Endothelial cell of umbilical vein (primary cell): Measurements from ENCODE around the gene PROCR.

Experiments used
- EZH2 ChIP-seq: IDR thresholded peaks from 2 replicates; pipeline ENCODE4 v1.6.1; 2012; ENCODE audit warnings: borderline replicate concordance, low read depth, mild to moderate bottlenecking, moderate library complexity, low read length, inconsistent platforms; ENCODE audit not compliant: severe bottlenecking
- FOS ChIP-seq: IDR thresholded peaks from 2 replicates; pipeline ENCODE4 v1.6.1; 2011; ENCODE audit warnings: mild to moderate bottlenecking, low read length, moderate library complexity, borderline replicate concordance; ENCODE audit not compliant: insufficient read depth
- GATA2 ChIP-seq: IDR thresholded peaks from 2 replicates; pipeline ENCODE4 v1.7.0; 2011; ENCODE audit warnings: low read depth, mild to moderate bottlenecking, moderate library complexity, mixed read lengths, low read length; ENCODE audit not compliant: insufficient read length, insufficient read depth
- JUN ChIP-seq: IDR thresholded peaks from 2 replicates; pipeline ENCODE4 v1.6.1; 2011; ENCODE audit warnings: borderline replicate concordance, low read depth; ENCODE audit not compliant: insufficient read length, insufficient read depth
- MAX ChIP-seq: IDR thresholded peaks from 2 replicates; pipeline ENCODE4 v1.6.1; 2011; ENCODE audit not compliant: insufficient read depth, insufficient read length
- MYC ChIP-seq: IDR thresholded peaks from one replicate; pipeline ENCODE4 v1.6.1; 2011; ENCODE audit warnings: mild to moderate bottlenecking, low read depth, low read length
- POLR2A ChIP-seq: IDR thresholded peaks from 2 replicates; pipeline ENCODE4 v1.6.1; 2012; ENCODE audit warnings: low read depth, mild to moderate bottlenecking, control low read depth, low read length
- POLR2AphosphoS5 ChIP-seq: IDR thresholded peaks from 2 replicates; pipeline ENCODE4 v1.6.1; 2012; ENCODE audit warnings: low read depth, mild to moderate bottlenecking, control low read depth, low read length, moderate library complexity; ENCODE audit not compliant: insufficient read depth
- TF ChIP-seq, protein P1 (sequence below), 2 donors: IDR thresholded peaks; 1 replicate in 1 of 2; 2 replicates in 1 of 2; pipeline ENCODE4 v1.5.1; 2011; ENCODE audit warnings: low read length in 2 of 2, mild to moderate bottlenecking in 2 of 2, moderate library complexity in 2 of 2, control low read depth in 1 of 2, inconsistent platforms in 1 of 2, low read depth in 1 of 2; ENCODE audit not compliant: insufficient read depth in 1 of 2; ENCODE audit errors: extremely low read depth in 1 of 2

DNA sequence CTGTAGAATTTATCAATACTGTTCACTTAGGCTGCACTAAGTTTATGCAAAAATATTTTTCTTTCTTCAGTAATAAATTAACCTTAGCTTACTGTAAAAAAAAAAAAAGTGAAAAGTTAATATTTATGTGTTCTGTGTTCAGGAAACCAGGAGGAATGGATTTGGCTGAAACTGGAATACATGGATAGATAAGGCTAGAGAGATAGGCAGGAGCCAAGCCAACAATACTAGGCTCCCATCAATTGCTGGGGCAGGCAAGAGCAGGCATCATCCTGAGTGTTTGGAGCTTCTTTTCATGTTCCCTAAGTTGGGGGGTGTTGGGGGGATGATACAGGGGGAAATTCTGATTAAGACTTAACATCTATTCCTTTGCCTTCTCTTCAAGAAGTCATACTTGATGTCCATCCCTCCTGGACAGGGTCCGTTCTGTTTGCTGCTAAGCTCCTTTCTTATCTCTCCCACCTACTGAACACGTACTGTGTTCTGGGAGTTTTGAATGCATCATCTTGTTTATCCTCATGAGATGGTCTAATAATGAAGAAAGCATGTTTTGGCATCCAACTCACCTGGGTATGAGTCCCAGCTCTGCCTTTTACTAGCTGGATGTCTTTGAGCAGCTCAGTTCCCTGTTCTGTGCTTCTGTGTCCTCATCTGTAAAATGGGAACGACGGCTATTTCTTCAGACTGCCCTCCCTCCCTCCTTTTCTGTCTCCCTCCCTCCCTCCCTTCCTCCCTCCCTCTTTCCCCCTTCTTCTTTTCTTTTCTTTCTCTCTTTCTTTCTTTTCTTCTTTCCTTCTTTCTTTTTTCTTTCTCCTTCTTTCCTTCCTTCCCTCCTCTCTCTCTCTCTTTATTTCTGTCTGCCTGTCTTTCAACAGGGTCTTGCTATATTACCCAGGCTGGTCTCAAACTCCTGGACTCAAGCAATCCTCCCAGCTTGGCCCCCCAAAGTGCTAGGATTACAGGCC, 6.4 kb upstream of the PROCR start:
- TF ChIP-seq POLR2A (no peak), MAX (no peak), EZH2 (no peak), POLR2AphosphoS5 (no peak), MYC (no peak), GATA2 (no peak), JUN (no peak), FOS (no peak)
- TF ChIP-seq, protein P1, sequence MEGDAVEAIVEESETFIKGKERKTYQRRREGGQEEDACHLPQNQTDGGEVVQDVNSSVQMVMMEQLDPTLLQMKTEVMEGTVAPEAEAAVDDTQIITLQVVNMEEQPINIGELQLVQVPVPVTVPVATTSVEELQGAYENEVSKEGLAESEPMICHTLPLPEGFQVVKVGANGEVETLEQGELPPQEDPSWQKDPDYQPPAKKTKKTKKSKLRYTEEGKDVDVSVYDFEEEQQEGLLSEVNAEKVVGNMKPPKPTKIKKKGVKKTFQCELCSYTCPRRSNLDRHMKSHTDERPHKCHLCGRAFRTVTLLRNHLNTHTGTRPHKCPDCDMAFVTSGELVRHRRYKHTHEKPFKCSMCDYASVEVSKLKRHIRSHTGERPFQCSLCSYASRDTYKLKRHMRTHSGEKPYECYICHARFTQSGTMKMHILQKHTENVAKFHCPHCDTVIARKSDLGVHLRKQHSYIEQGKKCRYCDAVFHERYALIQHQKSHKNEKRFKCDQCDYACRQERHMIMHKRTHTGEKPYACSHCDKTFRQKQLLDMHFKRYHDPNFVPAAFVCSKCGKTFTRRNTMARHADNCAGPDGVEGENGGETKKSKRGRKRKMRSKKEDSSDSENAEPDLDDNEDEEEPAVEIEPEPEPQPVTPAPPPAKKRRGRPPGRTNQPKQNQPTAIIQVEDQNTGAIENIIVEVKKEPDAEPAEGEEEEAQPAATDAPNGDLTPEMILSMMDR (IDR thresholded peaks at IDR 0.05; ENCODE audit: extremely low read depth in 1 of 2, insufficient read depth in 1 of 2, low read depth in 1 of 2, low read length in 2 of 2) = no peak
